Measurements from ENCODE around the gene KIAA0586. TPM values are rescaled to one million over a fixed set of nuclear protein-coding genes. Genes with fewer than 3 reads are reported as not detected.

Gene KIAA0586
- total and polyA plus RNA-seq, 7 donors = 2.5 to 14.2 (median 6.2) TPM

DNA sequence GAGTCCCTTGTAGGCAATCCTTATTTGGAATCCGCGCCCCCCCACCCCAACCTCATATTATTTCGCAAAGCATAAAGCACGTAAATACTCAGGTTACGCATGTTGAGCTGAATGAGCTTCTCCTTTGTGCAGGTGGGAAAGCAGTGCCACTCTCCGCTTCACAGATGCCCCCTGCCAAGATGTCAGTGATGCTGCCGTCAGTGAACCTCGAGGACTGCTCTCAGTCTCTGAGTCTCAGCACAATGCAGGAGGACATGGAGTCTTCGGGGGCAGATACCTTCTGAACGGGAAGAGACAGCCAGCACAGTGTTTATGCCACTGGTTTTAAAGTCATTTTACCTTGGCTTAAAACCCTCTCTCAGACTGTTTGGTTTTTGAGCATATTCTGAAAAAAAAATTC is 120.1 kb downstream of the KIAA0586 start:
- TF ChIP-seq, protein P1, sequence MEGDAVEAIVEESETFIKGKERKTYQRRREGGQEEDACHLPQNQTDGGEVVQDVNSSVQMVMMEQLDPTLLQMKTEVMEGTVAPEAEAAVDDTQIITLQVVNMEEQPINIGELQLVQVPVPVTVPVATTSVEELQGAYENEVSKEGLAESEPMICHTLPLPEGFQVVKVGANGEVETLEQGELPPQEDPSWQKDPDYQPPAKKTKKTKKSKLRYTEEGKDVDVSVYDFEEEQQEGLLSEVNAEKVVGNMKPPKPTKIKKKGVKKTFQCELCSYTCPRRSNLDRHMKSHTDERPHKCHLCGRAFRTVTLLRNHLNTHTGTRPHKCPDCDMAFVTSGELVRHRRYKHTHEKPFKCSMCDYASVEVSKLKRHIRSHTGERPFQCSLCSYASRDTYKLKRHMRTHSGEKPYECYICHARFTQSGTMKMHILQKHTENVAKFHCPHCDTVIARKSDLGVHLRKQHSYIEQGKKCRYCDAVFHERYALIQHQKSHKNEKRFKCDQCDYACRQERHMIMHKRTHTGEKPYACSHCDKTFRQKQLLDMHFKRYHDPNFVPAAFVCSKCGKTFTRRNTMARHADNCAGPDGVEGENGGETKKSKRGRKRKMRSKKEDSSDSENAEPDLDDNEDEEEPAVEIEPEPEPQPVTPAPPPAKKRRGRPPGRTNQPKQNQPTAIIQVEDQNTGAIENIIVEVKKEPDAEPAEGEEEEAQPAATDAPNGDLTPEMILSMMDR (IDR thresholded peaks at IDR 0.05) = no peak
- H3K9me3 ChIP-seq = no peaks in the 10 kb centered on the region
- 87 to 90% (median 88%) methylated on average over 10 of the region's 10 CpGs for WGBS, 3 donors
- ATAC-seq (no peak), DNase-seq (no peak)
- H3K4me3 ChIP-seq = no peak overlapping the region
- intact Hi-C loops (cut with DNase I) = no loop called here
- no peaks in the 10 kb centered on the region for H3K36me3 ChIP-seq (ENCODE audit: insufficient read depth in 1 of 2, low read depth in 1 of 2)
- no peaks in the 10 kb centered on the region for H3K4me1 ChIP-seq
- no peak overlapping the region for H3K27ac ChIP-seq
- H3K27me3 ChIP-seq (ENCODE audit: insufficient read depth in 3 of 3, low read length in 2 of 3) = no peaks in the 10 kb centered on the region

DNA sequence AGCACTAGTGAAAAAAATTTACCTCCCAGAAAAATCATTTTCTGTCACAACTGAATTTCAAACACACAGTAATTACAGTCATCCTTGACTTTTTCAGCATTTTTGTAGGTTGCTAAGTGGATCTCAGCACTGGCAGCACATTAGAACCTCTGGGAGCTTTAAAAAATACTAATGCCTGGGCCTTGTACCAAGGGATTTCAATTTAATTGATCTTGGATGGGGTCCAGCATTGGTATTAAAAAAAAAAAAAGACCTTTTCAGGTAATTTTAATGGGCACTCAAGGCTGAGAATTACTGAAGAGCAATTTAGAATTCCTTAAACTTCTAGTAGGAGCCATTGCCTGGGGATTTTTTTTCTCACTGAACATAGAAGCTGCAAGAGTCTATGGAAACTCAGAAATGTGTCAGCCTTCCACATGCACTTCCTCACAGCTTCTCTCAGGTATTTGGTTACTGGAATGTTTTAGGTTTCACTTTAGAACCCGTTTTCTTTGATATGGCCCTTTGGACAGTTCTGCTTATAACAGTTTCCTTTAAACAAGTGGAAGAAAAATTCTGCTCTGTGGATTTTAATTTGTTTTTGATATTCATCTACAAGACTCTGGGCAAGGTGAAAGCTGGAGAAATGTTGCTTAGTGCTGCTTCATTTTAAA is 121.7 kb downstream of the KIAA0586 start:
- H3K4me3 ChIP-seq = no peak overlapping the region
- ATAC-seq = no peak
- no peaks in the 10 kb centered on the region for H3K4me1 ChIP-seq
- H3K27ac ChIP-seq = no peak overlapping the region
- 47 to 52% (median 49%) methylated on average over 1 of the region's 1 CpG for WGBS, 3 donors
- no peaks in the 10 kb centered on the region for H3K9me3 ChIP-seq
- no peak for DNase-seq
- intact Hi-C loops (cut with DNase I) = no loop called here
- H3K27me3 ChIP-seq (ENCODE audit: insufficient read depth in 3 of 3, low read length in 2 of 3) = no peaks in the 10 kb centered on the region
- TF ChIP-seq, protein P1 (IDR thresholded peaks at IDR 0.05) = no peak
- H3K36me3 ChIP-seq (ENCODE audit: insufficient read depth in 1 of 2, low read depth in 1 of 2) = no peaks in the 10 kb centered on the region

DNA sequence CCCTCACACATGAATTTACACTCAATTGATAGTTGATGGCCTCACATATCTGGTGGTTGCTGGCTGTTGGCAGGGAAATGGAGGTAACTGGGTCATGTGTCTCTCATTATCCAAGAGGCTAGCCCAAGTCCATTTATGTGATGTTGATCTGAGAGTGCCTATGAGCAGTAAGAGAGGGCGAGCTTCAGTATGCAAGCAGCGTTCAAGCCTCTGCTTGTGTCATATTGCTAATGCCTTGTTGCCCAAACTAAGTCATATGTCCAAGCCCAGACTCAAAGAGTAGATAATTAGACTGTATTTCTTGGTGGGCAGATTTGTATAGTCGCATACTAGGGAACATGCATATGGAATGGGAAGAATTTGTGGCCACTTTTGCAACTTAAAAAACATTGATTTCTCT is 126.4 kb downstream of the KIAA0586 start:
- Histone ChIP-seq H3K9me3 (no peaks in the 10 kb centered on the region), H3K27me3 (ENCODE audit: insufficient read depth in 3 of 3, low read length in 2 of 3) (no peaks in the 10 kb centered on the region), H3K27ac (no peak overlapping the region), H3K4me1 (no peaks in the 10 kb centered on the region), H3K36me3 (ENCODE audit: insufficient read depth in 1 of 2, low read depth in 1 of 2) (no peaks in the 10 kb centered on the region), H3K4me3 (no peak overlapping the region)
- 94 to 96% (median 95%) methylated on average over 3 of the region's 3 CpGs for WGBS, 3 donors
- ATAC-seq = no peak
- intact Hi-C loops (cut with DNase I) = no loop called here
- TF ChIP-seq, protein P1 (IDR thresholded peaks at IDR 0.05) = no peak
- no peak for DNase-seq

DNA sequence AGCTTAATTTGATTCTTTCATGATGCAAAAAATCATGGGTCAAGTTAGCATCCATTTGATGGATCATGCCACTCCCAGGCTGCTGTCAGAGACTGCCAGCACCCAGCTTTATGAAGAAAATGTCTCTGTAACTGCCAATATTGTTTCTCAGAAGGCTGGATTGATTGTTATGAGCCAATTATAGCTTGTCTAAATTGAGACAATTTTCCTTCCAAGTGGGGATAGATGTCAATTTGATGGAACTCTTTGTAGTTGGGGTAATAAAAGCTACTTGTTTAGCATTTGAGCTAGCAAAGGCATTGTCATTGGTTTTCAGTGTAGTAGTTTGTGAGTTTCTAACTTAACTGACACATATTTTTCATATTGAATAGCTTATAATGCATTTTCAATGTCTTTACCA is 128.1 kb downstream of the KIAA0586 start:
- Histone ChIP-seq H3K36me3 (ENCODE audit: insufficient read depth in 1 of 2, low read depth in 1 of 2) (no peaks in the 10 kb centered on the region), H3K4me3 (no peak overlapping the region), H3K27ac (no peak overlapping the region), H3K27me3 (ENCODE audit: insufficient read depth in 3 of 3, low read length in 2 of 3) (no peaks in the 10 kb centered on the region), H3K9me3 (no peaks in the 10 kb centered on the region), H3K4me1 (no peaks in the 10 kb centered on the region)
- TF ChIP-seq, protein P1 (IDR thresholded peaks at IDR 0.05) = no peak
- intact Hi-C loops (cut with DNase I) = no loop called here
- DNase-seq (no peak), ATAC-seq (no peak)

DNA sequence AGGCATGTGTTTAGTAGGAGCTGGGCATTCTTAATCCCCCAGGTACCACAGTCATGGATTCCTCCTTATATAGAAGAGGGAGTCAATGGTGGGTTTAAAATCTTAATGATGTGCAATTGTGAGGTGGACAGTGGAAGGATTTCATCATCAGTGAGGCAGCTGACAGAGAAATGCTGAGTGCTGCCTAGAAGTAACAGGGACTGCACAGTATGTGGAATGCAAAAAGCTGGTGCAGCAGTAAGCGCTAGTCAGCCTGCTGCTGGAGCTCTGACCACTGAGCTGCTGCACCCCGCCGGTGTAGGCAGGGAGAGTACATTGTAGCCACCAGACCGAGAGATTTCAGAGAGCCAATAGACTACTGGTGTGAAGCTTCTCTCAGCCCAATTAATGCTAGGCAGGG is 129.7 kb downstream of the KIAA0586 start:
- TF ChIP-seq, protein P1 (IDR thresholded peaks at IDR 0.05) = no peak
- WGBS, 3 donors = 87 to 95% (median 92%) methylated on average over 4 of the region's 4 CpGs
- Histone ChIP-seq H3K9me3 (no peaks in the 10 kb centered on the region), H3K27me3 (ENCODE audit: insufficient read depth in 3 of 3, low read length in 2 of 3) (no peaks in the 10 kb centered on the region), H3K4me1 (no peaks in the 10 kb centered on the region), H3K4me3 (no peak overlapping the region), H3K36me3 (ENCODE audit: insufficient read depth in 1 of 2, low read depth in 1 of 2) (no peaks in the 10 kb centered on the region), H3K27ac (no peak overlapping the region)
- ATAC-seq (no peak), DNase-seq (no peak)
- intact Hi-C loops (cut with DNase I) = no loop called here

All from psoas muscle (tissue), 8 donors.